ENCODE measurements around the gene CRYL1. TPM values are rescaled to one million over a fixed set of nuclear protein-coding genes. Genes with fewer than 3 reads are reported as not detected.

CRYL1 gene
- total RNA-seq, 3 donors from 2014 or later (not counting 1 experiment from before 2014, with no cell fraction given), result 13.4 to 15.8 (median 14.9) TPM

DNA sequence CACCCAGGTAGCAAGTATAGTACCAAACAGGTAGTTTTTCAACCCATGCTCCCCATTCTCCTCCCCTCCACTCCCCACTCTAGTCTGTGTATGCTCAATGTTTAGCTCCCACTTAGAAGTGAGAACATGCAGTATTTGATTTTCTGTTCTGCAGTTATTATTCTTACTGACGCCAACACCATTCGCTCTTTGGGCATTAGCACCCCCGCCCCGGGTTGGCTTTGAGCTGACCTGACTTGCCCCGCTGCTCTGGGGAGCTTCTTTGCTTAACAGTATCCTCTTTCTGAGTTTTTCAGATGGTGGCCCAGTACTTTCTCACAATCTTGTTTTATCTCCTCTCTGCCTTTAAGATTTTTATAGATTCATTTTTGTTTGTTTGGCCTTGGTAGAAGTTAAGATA lies 138.7 kb downstream of the CRYL1 start:
- no peak for ATAC-seq
- Mint-ChIP-seq H3K4me1 (peaks cover 5 to 10% of the 10 kb centered on the region in 2 donors), H3K36me3 (no peaks in the 10 kb centered on the region), H3K9me3 (no peaks in the 10 kb centered on the region), H3K4me3 (no peak overlapping the region), H3K27me3 (ENCODE audit: low read depth in 2 of 2) (peaks cover 0 to 6% of the 10 kb centered on the region in 2 donors), H3K27ac (no peak overlapping the region)
- Histone ChIP-seq H3K27ac (ENCODE audit: low read length) (no peak overlapping the region), H3K4me3 (ENCODE audit: low read length) (no peak overlapping the region), H3K36me3 (ENCODE audit: control insufficient read depth, insufficient read depth, low read length) (no peaks in the 10 kb centered on the region), H3K27me3 (ENCODE audit: control insufficient read depth, insufficient read depth, low read length) (no peaks in the 10 kb centered on the region), H3K4me1 (ENCODE audit: control insufficient read depth, insufficient read depth, low read length) (no peaks in the 10 kb centered on the region), H3K9me3 (ENCODE audit: control insufficient read depth, insufficient read depth, low read length) (no peaks in the 10 kb centered on the region)
- intact Hi-C loops (cut with micrococcal nuclease), result no loop called here
- TF ChIP-seq, protein P1, sequence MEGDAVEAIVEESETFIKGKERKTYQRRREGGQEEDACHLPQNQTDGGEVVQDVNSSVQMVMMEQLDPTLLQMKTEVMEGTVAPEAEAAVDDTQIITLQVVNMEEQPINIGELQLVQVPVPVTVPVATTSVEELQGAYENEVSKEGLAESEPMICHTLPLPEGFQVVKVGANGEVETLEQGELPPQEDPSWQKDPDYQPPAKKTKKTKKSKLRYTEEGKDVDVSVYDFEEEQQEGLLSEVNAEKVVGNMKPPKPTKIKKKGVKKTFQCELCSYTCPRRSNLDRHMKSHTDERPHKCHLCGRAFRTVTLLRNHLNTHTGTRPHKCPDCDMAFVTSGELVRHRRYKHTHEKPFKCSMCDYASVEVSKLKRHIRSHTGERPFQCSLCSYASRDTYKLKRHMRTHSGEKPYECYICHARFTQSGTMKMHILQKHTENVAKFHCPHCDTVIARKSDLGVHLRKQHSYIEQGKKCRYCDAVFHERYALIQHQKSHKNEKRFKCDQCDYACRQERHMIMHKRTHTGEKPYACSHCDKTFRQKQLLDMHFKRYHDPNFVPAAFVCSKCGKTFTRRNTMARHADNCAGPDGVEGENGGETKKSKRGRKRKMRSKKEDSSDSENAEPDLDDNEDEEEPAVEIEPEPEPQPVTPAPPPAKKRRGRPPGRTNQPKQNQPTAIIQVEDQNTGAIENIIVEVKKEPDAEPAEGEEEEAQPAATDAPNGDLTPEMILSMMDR (IDR thresholded peaks at IDR 0.05), result no peak
- DNase-seq, result no peak
- 97% methylated on average over 5 of the region's 5 CpGs for WGBS (ENCODE audit: insufficient coverage)

DNA sequence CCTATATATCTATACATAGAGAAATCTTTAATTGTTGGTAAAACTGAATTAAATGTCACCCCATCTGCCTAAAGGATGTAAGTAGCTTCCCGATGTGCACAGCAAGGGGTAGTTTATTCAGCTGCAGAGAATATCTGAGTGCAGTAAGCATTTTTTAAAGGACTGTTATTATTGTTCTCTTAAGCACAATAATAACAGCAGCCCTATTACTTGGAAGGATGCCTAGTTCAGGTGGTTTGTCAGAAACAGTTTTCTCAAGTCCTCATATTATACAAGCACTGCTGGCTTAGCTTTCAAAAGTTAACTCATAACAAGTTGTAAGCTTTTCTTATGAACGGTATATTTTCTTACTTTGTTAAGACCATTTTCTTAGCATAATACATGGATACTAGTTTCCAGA lies 142.6 kb downstream of the CRYL1 start:
- no peaks in the 10 kb centered on the region for H3K36me3 Mint-ChIP-seq
- H3K4me3 Mint-ChIP-seq, result no peak overlapping the region
- TF ChIP-seq, protein P1 (IDR thresholded peaks at IDR 0.05), result no peak
- Histone ChIP-seq H3K36me3 (ENCODE audit: control insufficient read depth, insufficient read depth, low read length) (no peaks in the 10 kb centered on the region), H3K4me3 (ENCODE audit: low read length) (no peak overlapping the region), H3K27ac (ENCODE audit: low read length) (no peak overlapping the region), H3K9me3 (ENCODE audit: control insufficient read depth, insufficient read depth, low read length) (no peaks in the 10 kb centered on the region), H3K4me1 (ENCODE audit: control insufficient read depth, insufficient read depth, low read length) (no peaks in the 10 kb centered on the region), H3K27me3 (ENCODE audit: control insufficient read depth, insufficient read depth, low read length) (no peaks in the 10 kb centered on the region)
- no peak for ATAC-seq
- no peak overlapping the region for H3K27ac Mint-ChIP-seq
- no peaks in the 10 kb centered on the region for H3K9me3 Mint-ChIP-seq
- intact Hi-C loops (cut with micrococcal nuclease), result no loop called here
- peaks cover 4 to 10% of the 10 kb centered on the region in 2 donors for H3K4me1 Mint-ChIP-seq
- peaks cover 2 to 6% of the 10 kb centered on the region in 2 donors for H3K27me3 Mint-ChIP-seq (ENCODE audit: low read depth in 2 of 2)
- WGBS (ENCODE audit: insufficient coverage), result 71% methylated on average over 1 of the region's 2 CpGs
- DNase-seq, result no peak

DNA sequence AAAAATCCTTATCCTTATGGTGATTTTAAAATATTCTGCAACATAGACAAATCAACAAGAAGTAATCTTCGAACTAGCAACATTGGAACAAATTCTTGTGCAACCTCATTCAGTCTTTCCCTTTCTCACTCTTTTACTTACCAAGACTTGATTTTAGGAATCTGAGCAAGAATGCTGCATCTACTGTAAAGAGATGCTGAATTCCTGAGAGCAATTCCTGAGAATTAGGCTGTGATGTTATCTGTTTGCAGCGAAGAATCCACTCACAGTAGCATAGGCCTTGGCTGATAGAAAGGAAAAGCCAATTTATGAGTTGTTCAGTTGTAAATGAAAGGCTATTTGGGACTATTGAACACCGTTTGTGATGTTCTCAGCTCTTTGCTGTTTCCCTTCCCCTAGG lies 144.3 kb downstream of the CRYL1 start:
- Histone ChIP-seq H3K9me3 (ENCODE audit: control insufficient read depth, insufficient read depth, low read length) (no peaks in the 10 kb centered on the region), H3K36me3 (ENCODE audit: control insufficient read depth, insufficient read depth, low read length) (no peaks in the 10 kb centered on the region), H3K4me3 (ENCODE audit: low read length) (no peak overlapping the region), H3K27ac (ENCODE audit: low read length) (no peak overlapping the region), H3K27me3 (ENCODE audit: control insufficient read depth, insufficient read depth, low read length) (no peaks in the 10 kb centered on the region), H3K4me1 (ENCODE audit: control insufficient read depth, insufficient read depth, low read length) (no peaks in the 10 kb centered on the region)
- no peaks in the 10 kb centered on the region for H3K9me3 Mint-ChIP-seq
- no peak for DNase-seq
- no peak overlapping the region for H3K27ac Mint-ChIP-seq
- no peak for ATAC-seq
- WGBS (ENCODE audit: insufficient coverage), result 76% methylated on average over 3 of the region's 3 CpGs
- intact Hi-C loops (cut with micrococcal nuclease), result no loop called here
- no peak overlapping the region for H3K4me3 Mint-ChIP-seq
- no peaks in the 10 kb centered on the region for H3K36me3 Mint-ChIP-seq
- TF ChIP-seq, protein P1 (IDR thresholded peaks at IDR 0.05), result no peak
- no peaks in the 10 kb centered on the region for H3K4me1 Mint-ChIP-seq
- H3K27me3 Mint-ChIP-seq (ENCODE audit: low read depth in 2 of 2), result peaks cover 3 to 6% of the 10 kb centered on the region in 2 donors

DNA sequence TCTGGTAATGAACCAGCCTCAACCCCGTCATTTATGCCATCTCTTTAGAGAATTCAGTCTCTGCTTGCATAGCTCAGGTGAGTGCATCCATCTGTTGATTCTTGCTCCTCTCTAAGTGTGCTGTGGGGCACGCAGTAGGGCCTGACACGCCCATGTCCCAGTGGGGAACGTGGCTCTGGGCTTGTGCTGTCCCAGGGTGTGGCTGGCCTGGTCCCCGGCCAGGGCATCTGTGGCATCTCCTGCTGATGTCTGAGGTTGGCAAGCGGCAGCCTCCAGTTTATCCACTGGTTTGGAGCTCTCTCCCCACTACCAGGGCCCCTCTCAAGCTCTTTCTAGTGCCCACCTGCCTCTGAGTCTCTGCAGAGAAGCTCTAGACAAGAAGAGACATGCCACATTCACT lies 146.9 kb downstream of the CRYL1 start:
- ATAC-seq, result no peak
- H3K9me3 Mint-ChIP-seq, result no peaks in the 10 kb centered on the region
- TF ChIP-seq, protein P1 (IDR thresholded peaks at IDR 0.05), result no peak
- H3K36me3 ChIP-seq (ENCODE audit: control insufficient read depth, insufficient read depth, low read length), result no peaks in the 10 kb centered on the region
- H3K4me3 Mint-ChIP-seq, result no peak overlapping the region
- no peak overlapping the region for H3K27ac Mint-ChIP-seq
- WGBS (ENCODE audit: insufficient coverage), result 70% methylated on average over 6 of the region's 6 CpGs
- H3K4me3 ChIP-seq (ENCODE audit: low read length), result no peak overlapping the region
- no peaks in the 10 kb centered on the region for H3K4me1 ChIP-seq (ENCODE audit: control insufficient read depth, insufficient read depth, low read length)
- peaks cover 12 to 18% of the 10 kb centered on the region in 2 donors for H3K27me3 Mint-ChIP-seq (ENCODE audit: low read depth in 2 of 2)
- DNase-seq, result no peak
- intact Hi-C loops (cut with micrococcal nuclease), result no loop called here
- H3K27me3 ChIP-seq (ENCODE audit: control insufficient read depth, insufficient read depth, low read length), result no peaks in the 10 kb centered on the region
- no peaks in the 10 kb centered on the region for H3K9me3 ChIP-seq (ENCODE audit: control insufficient read depth, insufficient read depth, low read length)
- no peak overlapping the region for H3K27ac ChIP-seq (ENCODE audit: low read length)
- no peaks in the 10 kb centered on the region for H3K36me3 Mint-ChIP-seq
- H3K4me1 Mint-ChIP-seq, result no peaks in the 10 kb centered on the region

All from natural killer cell (primary cell).